ENCODE measurements around the gene DAZAP2.

- TF ChIP-seq GATA1 (IDR thresholded peaks at IDR 0.05; ENCODE audit: low read depth, low read length), result no peak
- TF ChIP-seq POLR2A (IDR thresholded peaks at IDR 0.05; ENCODE audit: low read length), result no peak
Measured at GRCh38 chr12:51218607-51219161, 19.9 kb upstream of the DAZAP2 start.

Data from erythroblast (primary cell).